HG03520 (cell line): ENCODE measurements around the gene EPHB3.

ENCODE experiments used
- ATAC-seq: cut with Tn5 transposase; IDR thresholded peaks from one replicate; pipeline ENCODE4 v1.9.1; 2021; ENCODE audit warnings: mild to moderate bottlenecking, moderate library complexity; ENCODE audit not compliant: unreplicated experiment

The EPHB3 gene

DNA sequence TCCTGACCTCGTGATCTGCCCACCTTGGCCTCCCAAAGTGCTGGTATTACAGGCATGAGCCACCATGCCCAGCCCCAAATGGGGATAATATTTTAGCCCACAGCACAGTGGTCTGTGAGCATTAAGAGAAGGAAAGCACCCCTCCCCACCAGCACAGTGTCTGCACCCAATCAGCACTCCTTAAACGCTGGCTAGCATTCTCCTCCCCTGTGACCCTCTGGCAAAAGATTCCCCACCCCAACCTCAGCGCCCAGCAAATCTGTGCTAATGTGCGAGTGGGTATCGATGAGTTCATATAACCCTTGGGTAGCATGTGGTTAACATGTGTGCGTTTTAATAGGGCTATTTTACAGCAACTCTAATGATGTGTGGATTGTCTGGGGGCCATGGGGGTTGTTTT, 18.3 kb upstream of the EPHB3 start:
- no peak for ATAC-seq

DNA sequence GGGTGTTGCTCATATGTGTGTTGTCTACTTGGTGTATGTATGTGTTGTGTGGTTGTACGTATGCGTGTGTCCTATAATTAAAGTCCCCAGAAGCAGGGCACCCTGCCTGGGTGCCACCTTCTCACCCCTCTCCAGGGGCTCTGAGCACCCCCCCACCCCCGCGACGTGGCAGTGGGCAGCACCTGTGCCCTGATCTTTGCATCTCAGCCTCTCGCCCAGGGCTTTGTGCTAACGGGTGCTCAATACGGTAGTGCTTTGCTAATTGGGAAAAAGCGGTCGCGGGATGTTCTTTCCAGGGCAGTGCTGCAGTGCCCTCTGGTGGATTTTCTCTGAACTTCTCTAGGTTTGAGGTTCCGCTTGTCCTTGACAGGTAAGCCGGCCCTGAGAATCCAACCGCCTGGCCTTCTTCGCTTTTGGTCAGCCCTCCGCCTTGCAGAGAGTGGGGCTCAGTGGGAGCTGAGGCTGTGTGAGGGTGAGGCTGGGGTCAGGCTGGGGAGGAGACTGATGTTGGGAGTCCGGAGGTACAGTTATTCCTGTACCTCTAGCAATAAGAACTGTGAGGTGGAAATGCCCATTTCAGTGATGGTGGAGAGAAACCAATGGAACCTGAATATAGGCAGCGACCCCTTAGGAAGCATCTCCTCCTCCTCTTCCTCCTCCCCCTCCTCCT, 17.6 kb upstream of the EPHB3 start:
- ATAC-seq: peak; percentile 51

DNA sequence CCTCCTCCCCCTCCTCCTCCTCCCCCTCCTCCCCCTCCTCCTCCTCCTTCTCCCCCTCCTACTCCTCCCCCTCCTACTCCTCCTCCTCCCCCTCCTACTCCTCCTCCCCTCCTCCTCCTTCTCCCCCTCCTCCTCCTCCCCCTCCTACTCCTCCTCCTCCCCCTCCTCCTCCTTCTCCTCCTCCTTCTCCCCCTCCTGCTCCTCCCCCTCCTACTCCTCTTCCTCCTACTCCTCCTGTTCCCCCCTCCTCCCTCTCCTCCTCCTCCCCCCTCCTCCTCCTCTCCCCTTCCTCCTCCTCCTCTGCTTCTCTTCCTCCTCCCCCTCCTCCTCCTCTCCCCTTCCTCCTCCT, 17.1 kb upstream of the EPHB3 start:
- ATAC-seq: no peak

DNA sequence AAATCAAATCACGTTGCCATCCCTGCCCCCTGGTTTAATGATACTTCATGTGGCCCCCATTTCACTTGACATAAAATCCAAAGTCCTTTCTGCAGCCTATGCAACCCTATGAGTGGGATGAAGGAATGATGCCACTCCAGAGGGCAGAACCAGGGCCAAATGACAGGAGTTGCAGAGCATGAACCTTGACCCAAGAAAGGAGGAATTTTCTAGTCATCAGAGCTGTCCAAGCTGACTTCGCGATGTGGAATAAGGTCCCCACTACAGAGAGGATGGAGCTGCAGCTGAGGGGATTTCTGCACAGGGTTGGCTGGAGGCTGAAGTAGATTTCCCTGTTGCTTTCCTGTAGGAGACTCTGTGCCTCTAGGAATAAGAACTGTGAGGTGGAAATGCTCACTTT, 15.8 kb upstream of the EPHB3 start:
- no peak for ATAC-seq

DNA sequence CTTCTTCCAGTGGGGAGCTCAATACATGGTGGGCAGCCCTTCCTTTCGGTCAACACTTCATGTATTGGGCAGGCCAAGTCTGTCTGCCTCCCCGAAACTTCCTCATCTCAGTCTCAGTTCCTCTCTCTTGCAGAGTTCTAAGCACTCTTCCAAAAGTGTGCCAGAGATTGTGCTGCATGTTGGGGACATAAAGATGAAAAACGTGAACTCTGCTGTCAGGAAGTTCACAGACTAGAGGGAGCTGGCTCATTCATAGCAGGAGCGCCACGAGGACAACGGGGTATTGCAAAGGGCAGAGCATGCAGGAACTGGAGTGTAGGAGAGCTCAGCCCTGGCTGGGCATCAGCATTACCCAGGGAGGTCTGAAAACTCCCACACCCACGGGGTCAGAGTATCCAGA, 15.3 kb upstream of the EPHB3 start:
- no peak for ATAC-seq

DNA sequence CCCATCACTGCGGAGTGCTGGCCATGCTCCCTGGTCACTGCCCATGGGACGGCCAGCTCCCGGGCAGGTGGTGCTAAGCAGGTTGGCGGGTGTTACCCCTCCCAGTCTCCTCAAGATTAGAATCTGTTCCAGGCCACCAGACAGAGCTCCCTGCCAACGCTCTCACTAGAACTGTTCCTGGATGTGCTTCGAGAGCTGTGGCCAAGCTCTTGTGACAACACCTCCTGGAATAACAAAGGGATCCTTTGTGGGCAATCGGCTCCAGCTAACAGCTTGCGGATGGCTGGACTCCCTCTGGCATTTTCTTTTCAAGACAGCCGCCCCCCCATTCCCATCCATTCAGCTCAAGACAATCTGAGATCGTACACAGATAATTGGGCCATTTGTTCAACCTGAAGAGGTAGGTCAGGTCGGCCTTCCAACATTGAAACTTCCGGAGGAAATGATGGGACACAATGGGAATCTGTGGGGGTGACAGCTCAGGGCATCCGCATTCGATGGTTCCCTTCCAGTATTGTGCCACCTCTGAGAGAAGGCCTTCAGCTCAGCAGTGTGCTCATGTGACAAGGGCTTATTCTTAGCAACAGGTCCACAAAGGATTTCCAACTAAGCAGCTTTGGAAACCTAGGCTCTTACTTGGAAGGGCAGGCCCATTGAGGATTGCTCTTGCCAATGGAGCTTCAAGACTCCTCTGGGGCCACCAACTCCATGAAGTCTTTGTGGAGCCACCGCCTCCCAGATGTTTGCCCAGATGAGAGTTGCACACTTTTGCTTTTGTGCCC, 11.6 kb upstream of the EPHB3 start:
- ATAC-seq: no peak

DNA sequence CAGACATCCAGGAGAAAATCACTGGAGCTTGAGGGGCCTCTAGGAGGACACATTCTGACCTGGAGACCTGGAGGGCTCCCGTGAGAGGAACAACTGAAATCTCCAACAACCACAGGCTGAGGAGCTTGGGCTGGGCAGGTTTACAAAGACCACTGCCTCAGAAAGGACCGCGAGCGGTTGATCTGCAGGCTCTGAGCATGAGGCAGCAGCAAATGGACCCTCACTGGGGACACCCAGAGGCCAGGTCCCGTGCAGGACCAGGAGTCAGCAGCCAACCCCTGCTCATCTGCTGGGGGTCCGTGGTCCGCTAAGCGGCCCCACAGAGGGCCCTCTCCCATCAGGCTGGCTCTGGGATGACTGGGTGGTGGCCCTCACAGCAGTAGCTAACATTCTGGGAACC, 10.5 kb upstream of the EPHB3 start:
- ATAC-seq: no peak

DNA sequence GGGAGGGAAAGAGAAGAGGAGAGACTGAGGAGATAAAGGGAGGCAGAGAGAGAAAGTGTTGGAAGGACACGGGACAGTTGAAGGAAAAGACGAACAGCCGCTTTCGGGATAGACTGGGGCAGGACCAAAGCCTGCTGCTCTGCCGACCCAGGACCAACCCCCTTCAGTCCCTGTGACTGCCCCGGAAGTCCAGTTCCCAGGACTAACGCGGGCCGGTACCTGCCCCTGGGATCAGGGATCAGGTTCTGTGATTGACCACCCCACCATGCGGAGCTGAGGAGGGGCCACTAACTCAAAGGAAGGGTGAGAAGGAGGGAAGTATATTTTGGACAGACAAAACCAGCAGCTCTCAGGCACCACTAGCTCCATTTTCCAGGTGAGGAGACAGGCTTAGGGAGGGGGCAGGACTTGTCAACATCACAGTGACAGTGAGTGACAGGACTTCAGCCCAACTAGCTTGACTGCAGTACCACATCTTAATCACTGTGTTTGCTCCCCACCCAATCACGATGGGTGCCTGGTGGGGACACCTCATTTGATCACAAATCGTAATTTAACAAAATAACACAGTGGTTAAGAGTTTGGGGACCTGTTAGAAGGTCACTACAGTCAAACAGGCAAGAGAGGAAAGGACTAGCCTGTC, 9.8 kb upstream of the EPHB3 start:
- ATAC-seq: no peak

DNA sequence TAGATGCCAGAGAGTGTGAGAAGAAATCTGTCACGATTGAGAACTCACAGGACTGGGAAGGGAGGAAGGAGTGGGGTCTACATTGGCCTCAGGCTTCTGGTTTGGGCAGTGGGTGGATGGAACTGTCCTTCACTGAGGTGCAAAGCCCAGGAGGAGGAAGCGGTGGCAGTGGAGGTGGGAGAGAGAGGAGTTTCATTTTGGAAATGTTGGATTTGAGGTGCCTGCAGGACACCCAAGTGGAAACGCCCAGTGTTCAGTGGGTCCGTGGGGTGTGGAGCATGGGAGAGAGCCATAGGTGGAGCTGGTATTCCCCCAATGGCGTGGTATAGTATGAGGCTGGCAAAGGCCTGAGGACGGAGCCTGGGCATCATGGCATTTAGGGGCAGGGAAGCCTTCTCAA, 9.3 kb upstream of the EPHB3 start:
- ATAC-seq: no peak

DNA sequence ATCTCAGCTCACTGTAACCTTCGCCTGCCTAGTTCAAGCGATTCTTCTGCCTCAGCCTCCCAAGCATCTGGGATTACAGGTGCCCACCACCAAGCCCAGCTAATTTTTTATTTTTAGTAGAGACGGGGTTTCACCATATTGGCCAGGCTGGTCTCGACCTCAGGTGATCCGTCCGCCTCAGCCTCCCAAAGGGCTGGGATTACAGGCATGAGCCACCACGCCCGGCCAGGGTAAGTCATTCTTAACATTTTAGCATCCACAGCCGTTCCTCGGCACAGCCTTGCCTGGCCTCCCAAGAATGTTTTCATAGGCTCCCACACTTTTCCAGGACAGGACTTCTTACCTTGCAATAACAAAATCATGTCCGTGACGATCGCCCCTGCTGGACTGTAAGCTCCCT, 8.7 kb upstream of the EPHB3 start:
- no peak for ATAC-seq

DNA sequence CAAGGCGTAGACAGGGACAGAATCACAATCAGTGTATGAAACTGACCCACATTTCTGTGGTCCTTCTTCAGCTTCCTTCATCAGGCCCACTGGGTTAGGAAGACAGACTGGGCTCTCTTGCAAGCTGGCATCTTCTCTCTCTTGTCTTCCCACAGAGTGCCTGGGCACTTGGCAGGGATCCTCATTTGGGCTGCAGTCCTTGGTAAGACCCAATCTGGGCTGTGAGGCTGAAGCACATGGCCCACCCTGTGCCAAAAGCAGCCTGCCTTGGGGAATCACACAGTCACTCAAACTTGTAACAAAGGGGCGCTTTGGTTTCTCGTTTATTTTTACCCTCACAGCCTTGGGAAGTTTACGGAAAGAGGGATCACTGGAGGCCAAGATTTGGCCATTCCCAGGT, 8.2 kb upstream of the EPHB3 start:
- no peak for ATAC-seq

DNA sequence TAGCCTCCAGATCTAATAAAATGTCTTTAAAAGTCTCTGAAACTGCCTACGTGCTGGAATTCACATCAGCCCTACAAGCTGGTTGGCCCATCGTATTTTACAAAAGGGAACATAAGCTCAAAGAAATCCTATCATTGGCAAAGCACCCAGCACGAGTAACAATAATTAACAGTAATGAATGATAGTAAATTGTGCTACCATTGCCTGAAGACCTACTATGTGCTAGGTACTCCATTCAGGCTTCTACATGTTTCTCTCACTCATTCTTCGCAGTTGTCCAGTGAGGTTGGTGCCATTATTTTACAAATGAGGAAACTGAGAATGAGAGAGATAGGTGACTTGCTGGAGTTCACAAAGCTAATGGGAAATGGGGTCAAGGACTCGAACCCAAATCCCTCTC, 7.1 kb upstream of the EPHB3 start:
- ATAC-seq: no peak

DNA sequence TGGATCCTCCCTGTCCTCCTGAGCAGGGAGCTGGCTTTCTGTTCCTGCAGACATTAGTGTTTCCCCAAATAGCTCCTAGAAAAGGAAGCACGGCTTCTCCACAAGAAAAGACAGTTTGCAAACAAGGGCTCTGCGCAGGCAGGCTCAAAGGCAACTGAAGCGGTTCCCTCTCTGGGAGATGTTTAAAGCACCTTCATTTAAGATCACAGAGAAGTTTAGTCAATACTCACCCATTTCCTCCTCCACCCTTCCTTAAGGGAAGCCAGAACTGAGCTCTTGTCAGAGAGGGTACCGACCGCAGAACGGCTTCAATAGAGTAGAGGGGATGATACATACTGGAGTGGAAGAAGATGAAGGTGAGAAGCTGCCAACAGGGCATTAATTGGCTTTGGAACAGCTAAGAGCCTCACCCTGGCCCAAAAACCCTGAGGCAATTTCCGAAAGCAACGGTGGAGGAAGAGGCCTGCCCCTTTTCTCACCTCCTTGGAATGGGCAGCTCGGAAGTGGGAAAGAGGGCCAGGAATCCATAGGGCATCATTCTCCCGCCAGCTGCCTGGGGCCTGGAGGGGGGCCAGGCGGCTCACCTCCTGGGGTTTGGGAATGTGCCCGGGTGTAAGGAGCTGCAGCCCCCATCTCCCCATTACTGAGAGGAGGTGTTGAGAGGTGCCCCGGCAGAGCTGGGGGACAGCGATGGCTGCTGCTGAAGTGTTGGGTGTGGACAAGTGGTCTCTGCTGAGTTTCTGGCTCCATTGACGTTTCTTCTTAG, 4.8 kb upstream of the EPHB3 start:
- no peak for ATAC-seq

DNA sequence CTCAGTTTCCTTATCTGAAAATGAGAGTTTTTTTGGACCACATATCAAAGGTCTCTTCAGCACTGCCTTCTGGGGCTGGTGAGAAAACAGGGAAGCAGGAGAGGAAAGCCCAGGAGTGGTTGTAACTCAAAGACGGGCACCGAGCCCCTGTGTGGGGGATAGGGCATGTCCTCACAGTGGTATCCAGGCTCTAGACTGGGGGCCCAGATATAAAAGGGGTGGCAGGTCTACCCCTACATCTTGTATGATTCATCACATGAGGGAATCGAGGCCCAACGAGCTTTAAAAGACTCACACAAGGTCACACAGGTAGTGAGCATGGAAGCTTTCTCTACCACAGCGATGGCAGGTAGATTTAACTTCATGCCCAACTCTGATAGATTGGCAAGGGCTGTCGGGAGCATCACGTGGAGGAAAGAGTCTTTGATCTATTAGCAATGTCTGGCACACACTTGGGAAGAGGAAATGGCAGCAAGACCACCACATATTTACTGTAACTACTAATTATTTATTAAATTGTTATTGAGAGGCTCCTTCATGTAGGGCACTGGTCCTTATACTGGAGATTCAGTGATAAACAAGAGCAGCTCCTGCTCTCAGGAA, 4.1 kb upstream of the EPHB3 start:
- no peak for ATAC-seq

DNA sequence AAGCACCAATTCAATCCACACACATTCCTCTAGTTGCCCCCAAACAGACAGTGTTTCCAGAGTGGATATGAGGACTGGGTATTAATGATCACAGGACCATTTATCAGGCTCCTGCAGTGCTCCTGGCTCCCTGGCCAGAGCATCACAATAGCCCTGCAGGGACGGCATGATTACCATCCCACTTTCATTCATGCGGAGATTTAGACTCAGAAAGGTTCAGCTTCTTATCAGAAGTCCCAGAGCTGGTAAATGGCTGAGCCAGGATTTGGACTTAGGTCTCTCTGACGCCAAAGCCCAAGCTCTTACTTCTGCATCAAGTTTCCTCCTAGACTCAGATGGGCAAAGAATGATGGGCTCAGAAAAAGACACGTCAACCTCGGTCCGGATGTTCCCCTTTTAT, 2.9 kb upstream of the EPHB3 start:
- no peak for ATAC-seq

DNA sequence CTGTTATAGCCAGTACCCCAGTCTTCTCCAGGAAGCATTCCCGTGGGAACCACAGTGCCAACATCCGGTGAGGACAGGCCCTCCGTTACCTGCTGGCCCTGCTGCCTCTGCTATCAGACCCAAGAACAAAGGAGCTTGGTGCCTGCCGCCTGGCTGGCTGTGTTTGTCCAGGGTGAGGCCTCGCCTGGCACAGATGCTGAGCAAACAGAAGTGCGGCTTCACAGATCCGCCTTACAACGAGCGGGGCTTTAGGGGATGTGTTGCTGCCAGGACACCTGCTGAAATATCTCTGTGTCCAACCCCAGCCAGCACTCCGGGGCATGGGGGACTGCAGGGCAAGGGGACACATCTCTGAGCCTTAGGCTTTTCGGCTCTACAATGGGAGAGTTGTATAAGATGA, 2.2 kb upstream of the EPHB3 start:
- no peak for ATAC-seq

DNA sequence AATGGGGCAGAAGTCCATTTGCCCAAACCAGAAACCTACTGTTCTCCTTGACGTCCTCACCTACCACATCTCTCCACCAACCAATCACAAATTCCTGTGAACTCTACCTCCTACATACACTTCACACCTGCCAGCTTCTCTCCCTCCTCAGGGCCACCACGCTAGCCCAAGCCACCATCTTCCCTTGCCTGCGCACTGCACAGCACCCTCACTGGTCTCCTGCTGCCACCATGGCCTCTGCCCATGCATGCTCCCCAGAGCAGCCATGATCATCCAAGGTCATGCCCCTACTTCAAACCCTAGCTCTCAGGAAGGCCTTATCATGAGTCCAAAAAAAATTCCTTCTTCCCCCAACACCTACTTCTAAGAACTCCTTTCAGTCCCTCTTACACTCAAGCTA, 1.1 kb upstream of the EPHB3 start:
- ATAC-seq: no peak

DNA sequence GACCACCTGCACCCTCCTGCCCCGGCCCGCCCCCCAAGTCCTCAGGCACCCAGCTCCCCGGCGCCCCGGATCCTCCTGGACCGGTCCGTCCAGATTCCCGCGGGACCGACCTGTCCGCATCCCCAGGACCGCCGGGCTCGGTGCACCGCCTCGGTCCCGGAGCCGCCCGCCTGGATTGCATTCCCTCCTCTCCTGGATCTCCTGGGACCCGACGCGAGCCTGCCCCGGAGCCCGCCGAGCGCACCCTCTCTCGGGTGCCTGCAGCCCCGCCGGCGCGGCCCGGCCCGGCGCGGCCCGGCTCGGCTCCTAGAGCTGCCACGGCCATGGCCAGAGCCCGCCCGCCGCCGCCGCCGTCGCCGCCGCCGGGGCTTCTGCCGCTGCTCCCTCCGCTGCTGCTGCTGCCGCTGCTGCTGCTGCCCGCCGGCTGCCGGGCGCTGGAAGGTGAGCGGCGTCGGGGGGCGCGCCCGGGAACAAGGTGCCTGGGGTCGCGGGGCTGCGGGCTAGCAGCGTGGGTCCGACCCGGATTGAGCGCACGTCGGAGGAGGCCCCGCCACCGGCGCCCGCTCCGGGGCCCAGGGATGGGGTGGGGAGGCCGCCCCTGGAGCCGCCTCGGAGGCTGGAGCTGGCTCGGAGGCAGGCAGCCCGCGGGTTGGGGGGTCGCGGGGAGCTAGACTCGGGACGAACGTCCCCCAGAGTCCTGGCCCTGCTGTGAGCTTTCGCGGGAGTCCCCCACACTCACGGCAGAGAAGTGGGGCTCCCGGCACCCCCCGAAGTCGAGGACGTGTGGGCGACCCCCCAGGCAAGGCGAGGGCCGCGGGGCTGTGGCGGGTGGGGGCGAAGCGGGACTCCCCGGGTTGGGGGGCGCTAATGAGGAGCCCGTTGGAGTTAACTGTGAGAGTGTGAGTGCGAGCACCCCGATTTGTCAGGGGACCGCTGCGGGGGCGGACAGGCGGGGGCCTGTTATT, 610 bp downstream of the EPHB3 start:
- ATAC-seq: no peak

DNA sequence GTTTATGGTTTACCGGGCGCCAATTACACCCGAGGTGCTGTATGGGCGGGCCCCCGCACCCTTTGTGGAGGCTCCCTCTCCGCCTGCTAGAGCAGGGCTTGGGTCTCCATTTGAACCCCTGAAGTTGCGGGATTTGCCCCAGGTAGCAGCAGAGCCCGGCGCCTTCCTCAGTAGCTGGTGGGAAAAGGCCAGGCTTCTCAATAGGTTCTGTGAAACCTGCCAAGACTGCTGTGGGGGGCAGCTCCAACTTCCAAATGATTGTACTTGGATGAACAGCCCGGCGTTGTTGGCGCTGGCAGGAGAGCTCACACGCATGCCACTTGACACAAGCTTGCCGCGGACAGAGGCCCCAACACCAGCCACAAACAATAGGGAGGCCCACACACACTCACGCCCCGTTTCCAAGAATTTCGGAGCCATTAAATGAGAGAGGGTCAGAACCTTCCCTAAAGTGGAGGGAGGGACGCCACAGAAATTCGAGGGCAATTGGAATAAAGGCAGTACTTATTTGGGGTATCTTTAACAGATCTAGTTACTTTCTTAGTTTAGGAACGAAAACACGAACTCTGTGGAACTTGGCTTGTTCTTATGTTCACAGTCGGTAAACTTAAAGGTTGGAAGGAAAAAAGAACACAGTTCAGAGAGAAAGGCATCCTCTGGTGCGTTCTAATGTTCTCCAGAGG, 1.4 kb downstream of the EPHB3 start:
- ATAC-seq: no peak

DNA sequence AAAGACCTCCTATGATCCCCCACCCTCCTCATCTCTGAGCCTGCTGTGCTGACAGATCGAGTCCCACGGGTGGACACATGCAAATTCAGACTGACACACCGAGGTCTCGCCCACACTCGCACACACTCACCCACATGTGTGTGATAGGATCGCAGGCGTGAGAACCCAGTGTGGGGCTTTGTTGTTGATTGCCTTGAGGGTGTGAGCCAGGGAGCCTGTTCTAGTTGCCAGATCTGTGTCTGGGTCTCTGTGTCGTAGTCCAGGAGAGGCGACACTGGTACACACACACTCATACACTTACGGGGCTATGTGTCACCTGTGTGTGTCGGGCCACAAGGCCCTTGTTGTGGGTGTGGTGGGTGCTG, 2.0 kb downstream of the EPHB3 start:
- no peak for ATAC-seq
